Measurements from ENCODE around the gene KRT80. TPM values are rescaled to one million over a fixed set of nuclear protein-coding genes. Genes with fewer than 3 reads are reported as not detected.

The KRT80 gene
- total RNA-seq, 2 experiments from 2014 or later: not detected

DNA sequence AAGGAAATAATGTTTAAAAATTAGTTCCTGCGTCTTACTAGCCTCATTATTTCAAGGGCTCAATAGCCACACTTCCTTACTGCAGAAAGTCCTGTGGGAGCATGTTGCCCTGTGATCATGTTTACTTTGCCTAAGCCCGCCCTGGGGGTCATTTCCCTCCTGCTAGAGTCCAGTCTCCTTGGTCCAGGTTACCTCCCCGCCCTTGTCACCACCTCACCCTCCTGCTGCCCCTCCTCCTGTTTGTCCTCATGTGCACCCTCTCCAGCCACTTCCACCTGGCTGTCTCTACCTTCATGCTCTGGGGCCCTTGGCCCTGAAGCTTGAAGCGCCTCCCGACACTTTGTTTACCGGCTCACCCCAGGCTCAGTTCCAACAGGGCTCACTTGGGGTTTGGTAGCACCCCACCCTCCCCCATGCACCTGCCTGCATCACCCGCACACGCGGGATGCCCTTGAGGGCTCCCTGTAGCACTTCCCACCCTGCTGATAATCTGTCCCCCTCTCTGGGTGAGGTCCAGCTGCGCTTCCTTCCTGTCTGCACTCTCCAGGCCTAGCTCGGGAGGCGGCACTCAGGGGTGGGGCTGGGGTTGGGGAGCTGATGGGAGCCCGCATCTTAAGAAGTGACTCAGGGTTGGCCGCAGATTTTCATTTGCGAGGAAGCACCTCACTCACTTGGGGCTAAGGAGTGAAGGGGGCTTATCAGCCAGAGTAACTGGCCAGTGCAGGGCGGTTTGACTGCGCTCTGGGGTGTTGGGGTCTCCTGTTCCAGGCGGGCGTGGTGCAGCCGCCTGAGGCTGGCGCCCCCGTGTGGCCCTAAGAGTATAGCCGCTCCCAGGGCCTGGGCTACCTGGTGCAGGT is 72.2 kb downstream of the KRT80 start:
- Mint-ChIP-seq H3K9me3 (no peaks in the 10 kb centered on the region), H3K4me1 (ENCODE audit: low read depth) (peaks cover 14% of the 10 kb centered on the region), H3K4me3 (no peak overlapping the region), H3K36me3 (ENCODE audit: low read depth) (no peaks in the 10 kb centered on the region), H3K27me3 (peaks cover 50% of the 10 kb centered on the region), H3K27ac (no peak overlapping the region)
- ChIA-PET CTCF (interaction anchor here (1.6 kb wide), 1 partner anchor 94 kb away, joined by 7 read pairs; no protein-coding TSS in a partner anchor), POLR2A (no interaction called here)
- no peak overlapping the region for H3K4me3 ChIP-seq (ENCODE audit: low read length)
- H3K27me3 ChIP-seq (ENCODE audit: control insufficient read depth in 1 of 2, insufficient read depth in 2 of 2, low read length in 2 of 2): peaks cover 0 to 8% of the 10 kb centered on the region in 2 experiments
- H3K36me3 ChIP-seq (ENCODE audit: insufficient read depth, low read length): no peaks in the 10 kb centered on the region
- intact Hi-C loops (cut with DNase I, micrococcal nuclease): no loop called here
- H3K9me3 ChIP-seq (ENCODE audit: control insufficient read depth in 1 of 2, insufficient read depth in 1 of 2, low read length in 2 of 2): no peaks in the 10 kb centered on the region
- DNase-seq (peak in 11 of 14 experiments; percentile 7 to 72 (median 15)), ATAC-seq (ENCODE audit: poor library complexity) (peak; percentile 68)
- H3K4me1 ChIP-seq (ENCODE audit: insufficient read depth, low read length): peaks cover 21% of the 10 kb centered on the region
- TF ChIP-seq, protein P1, sequence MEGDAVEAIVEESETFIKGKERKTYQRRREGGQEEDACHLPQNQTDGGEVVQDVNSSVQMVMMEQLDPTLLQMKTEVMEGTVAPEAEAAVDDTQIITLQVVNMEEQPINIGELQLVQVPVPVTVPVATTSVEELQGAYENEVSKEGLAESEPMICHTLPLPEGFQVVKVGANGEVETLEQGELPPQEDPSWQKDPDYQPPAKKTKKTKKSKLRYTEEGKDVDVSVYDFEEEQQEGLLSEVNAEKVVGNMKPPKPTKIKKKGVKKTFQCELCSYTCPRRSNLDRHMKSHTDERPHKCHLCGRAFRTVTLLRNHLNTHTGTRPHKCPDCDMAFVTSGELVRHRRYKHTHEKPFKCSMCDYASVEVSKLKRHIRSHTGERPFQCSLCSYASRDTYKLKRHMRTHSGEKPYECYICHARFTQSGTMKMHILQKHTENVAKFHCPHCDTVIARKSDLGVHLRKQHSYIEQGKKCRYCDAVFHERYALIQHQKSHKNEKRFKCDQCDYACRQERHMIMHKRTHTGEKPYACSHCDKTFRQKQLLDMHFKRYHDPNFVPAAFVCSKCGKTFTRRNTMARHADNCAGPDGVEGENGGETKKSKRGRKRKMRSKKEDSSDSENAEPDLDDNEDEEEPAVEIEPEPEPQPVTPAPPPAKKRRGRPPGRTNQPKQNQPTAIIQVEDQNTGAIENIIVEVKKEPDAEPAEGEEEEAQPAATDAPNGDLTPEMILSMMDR (IDR thresholded peaks at IDR 0.05): peak; percentile 55
- H3K27ac ChIP-seq (ENCODE audit: low read depth in 1 of 2, low read length in 2 of 2): no peak overlapping the region

Other genes with a start within 250 kb of the KRT80 start
- 10 to 100 TPM; 14.2 to 14.5 TPM for gene ACVR1B, start 240.3 kb downstream of the KRT80 start, total RNA-seq
- gene TAMALIN, start 185.1 kb downstream of the KRT80 start, total RNA-seq: 100 to 1,000 TPM; 495 to 525 TPM
- 10 to 100 TPM; 67.0 to 79.2 TPM for gene NR4A1, start 140.6 kb downstream of the KRT80 start, total RNA-seq
- 10 to 100 TPM; 20.6 to 20.9 TPM for gene ATG101, start 122.0 kb downstream of the KRT80 start, total RNA-seq
- not detected for gene SMIM41, start 112.3 kb downstream of the KRT80 start, total RNA-seq
- gene KRT7, start 41.2 kb upstream of the KRT80 start, total RNA-seq: not detected
- not detected for gene KRT86, start 82.6 kb upstream of the KRT80 start, total RNA-seq
- not detected for gene KRT81, start 99.5 kb upstream of the KRT80 start, total RNA-seq
- gene KRT83, start 129.4 kb upstream of the KRT80 start, total RNA-seq: not detected
- gene KRT85, start 175.5 kb upstream of the KRT80 start, total RNA-seq: not detected
- gene KRT84, start 193.6 kb upstream of the KRT80 start, total RNA-seq: not detected
- not detected for gene KRT82, start 214.3 kb upstream of the KRT80 start, total RNA-seq
- gene KRT75, start 242.4 kb upstream of the KRT80 start, total RNA-seq: not detected